ENCODE measurements around the gene IFT22.

- TF ChIP-seq CTCF (IDR thresholded peaks at IDR 0.05; ENCODE audit: insufficient read depth, low read length, poor library complexity, severe bottlenecking) (no peak), EZH2phosphoT487 (conservative IDR thresholded peaks at IDR 0.05; ENCODE audit: low read length) (no peak)
Observed at GRCh38 chr7:101288439-101288838, 33.2 kb downstream of the IFT22 start.
